ENCODE data around the gene IL31.

DNA sequence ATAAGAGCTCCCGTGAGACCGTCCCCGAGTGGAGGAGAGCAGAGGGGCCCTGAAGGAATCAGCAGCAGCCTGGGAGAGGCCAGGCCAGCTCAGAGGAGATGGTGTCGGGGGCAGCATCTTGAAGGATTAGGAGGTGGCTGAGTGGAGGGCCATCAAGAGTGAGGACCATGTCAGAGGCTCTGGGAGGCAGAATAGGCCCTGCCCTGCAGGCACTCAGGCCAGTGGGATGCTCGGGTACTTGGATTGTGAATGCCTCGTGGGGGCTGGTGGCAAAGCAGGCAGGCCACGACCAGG is 47.7 kb downstream of the IL31 start:
- TF ChIP-seq, protein P1, sequence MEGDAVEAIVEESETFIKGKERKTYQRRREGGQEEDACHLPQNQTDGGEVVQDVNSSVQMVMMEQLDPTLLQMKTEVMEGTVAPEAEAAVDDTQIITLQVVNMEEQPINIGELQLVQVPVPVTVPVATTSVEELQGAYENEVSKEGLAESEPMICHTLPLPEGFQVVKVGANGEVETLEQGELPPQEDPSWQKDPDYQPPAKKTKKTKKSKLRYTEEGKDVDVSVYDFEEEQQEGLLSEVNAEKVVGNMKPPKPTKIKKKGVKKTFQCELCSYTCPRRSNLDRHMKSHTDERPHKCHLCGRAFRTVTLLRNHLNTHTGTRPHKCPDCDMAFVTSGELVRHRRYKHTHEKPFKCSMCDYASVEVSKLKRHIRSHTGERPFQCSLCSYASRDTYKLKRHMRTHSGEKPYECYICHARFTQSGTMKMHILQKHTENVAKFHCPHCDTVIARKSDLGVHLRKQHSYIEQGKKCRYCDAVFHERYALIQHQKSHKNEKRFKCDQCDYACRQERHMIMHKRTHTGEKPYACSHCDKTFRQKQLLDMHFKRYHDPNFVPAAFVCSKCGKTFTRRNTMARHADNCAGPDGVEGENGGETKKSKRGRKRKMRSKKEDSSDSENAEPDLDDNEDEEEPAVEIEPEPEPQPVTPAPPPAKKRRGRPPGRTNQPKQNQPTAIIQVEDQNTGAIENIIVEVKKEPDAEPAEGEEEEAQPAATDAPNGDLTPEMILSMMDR (IDR thresholded peaks at IDR 0.05): no peak
- no peak for TF ChIP-seq POLR2A (IDR thresholded peaks at IDR 0.05)

Measured in upper lobe of left lung (tissue), 4 donors.